SK-N-SH (cell line): ENCODE data around the gene NEU3.

Source experiments
- EP300 ChIP-seq, 2 experiments: IDR thresholded peaks; 2 replicates each; pipeline versions ENCODE4 v1.4.0 to v1.6.1; 2012; ENCODE audit warnings: borderline replicate concordance in 1 of 2, low read depth in 1 of 2, low read length in 1 of 2
- MXI1 ChIP-seq: IDR thresholded peaks from 2 replicates; pipeline ENCODE4 v1.6.1; 2012; ENCODE audit warnings: mild to moderate bottlenecking, low read depth, low read length, improper control_type of control experiment
- TAF1 ChIP-seq: IDR thresholded peaks from 2 replicates; pipeline ENCODE4 v1.6.1; 2012; ENCODE audit warnings: low read depth, mild to moderate bottlenecking, low read length, moderate library complexity, borderline replicate concordance
- YY1 ChIP-seq: IDR thresholded peaks from 2 replicates; pipeline ENCODE4 v1.4.0; 2012; ENCODE audit warnings: low read depth, mild to moderate bottlenecking
- TF ChIP-seq, protein P1 (sequence below): fragments of 200-600 bp; sonication (generic); IDR thresholded peaks from 2 replicates; pipeline ENCODE4 v1.6.1; 2017; ENCODE audit warnings: antibody characterized with exemption, mild to moderate bottlenecking, moderate library complexity
- TF ChIP-seq, protein P2 (sequence below): IDR thresholded peaks from 2 replicates; pipeline ENCODE4 v1.6.1; 2012; ENCODE audit warnings: mild to moderate bottlenecking, low read depth, low read length, moderate library complexity

GRCh38 chr11:74948898-74949752 lies 39.6 kb upstream of the NEU3 start, which contains the start of the genes SPCS2 and XRRA1:
- TF ChIP-seq, protein P1, sequence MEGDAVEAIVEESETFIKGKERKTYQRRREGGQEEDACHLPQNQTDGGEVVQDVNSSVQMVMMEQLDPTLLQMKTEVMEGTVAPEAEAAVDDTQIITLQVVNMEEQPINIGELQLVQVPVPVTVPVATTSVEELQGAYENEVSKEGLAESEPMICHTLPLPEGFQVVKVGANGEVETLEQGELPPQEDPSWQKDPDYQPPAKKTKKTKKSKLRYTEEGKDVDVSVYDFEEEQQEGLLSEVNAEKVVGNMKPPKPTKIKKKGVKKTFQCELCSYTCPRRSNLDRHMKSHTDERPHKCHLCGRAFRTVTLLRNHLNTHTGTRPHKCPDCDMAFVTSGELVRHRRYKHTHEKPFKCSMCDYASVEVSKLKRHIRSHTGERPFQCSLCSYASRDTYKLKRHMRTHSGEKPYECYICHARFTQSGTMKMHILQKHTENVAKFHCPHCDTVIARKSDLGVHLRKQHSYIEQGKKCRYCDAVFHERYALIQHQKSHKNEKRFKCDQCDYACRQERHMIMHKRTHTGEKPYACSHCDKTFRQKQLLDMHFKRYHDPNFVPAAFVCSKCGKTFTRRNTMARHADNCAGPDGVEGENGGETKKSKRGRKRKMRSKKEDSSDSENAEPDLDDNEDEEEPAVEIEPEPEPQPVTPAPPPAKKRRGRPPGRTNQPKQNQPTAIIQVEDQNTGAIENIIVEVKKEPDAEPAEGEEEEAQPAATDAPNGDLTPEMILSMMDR, result no peak
- TF ChIP-seq EP300 (IDR thresholded peaks at IDR 0.05; ENCODE audit: borderline replicate concordance in 1 of 2, low read depth in 1 of 2, low read length in 1 of 2) (peak in 1 of 2 experiments; percentile 24; a peak in 1 of 4 replicates), TAF1 (peak; percentile 90), YY1 (peak; percentile 96), MXI1 (peak; percentile 89)
- TF ChIP-seq, protein P2, sequence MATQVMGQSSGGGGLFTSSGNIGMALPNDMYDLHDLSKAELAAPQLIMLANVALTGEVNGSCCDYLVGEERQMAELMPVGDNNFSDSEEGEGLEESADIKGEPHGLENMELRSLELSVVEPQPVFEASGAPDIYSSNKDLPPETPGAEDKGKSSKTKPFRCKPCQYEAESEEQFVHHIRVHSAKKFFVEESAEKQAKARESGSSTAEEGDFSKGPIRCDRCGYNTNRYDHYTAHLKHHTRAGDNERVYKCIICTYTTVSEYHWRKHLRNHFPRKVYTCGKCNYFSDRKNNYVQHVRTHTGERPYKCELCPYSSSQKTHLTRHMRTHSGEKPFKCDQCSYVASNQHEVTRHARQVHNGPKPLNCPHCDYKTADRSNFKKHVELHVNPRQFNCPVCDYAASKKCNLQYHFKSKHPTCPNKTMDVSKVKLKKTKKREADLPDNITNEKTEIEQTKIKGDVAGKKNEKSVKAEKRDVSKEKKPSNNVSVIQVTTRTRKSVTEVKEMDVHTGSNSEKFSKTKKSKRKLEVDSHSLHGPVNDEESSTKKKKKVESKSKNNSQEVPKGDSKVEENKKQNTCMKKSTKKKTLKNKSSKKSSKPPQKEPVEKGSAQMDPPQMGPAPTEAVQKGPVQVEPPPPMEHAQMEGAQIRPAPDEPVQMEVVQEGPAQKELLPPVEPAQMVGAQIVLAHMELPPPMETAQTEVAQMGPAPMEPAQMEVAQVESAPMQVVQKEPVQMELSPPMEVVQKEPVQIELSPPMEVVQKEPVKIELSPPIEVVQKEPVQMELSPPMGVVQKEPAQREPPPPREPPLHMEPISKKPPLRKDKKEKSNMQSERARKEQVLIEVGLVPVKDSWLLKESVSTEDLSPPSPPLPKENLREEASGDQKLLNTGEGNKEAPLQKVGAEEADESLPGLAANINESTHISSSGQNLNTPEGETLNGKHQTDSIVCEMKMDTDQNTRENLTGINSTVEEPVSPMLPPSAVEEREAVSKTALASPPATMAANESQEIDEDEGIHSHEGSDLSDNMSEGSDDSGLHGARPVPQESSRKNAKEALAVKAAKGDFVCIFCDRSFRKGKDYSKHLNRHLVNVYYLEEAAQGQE, result peak; percentile 51; the same call in 1 of the 2 replicates
